IMR-90 (cell line): Measurements from ENCODE around the gene FALEC. TPM values are rescaled to one million over a fixed set of nuclear protein-coding genes. Genes with fewer than 3 reads are reported as not detected.
A peak's percentile ranks its signal among the peaks of the same experiment; 100 is the strongest.

Source experiments
- ATAC-seq: fragments of 200-7000 bp; cut with Tn5 transposase; 2 replicates; pipeline ENCODE4 v1.9.1; 2020; ENCODE audit warnings: low read depth, mild to moderate bottlenecking, moderate library complexity
- BruUV-seq: library from RNA; stranded (reverse); fragments of 400-500 nt; replicated peaks from 2 replicates; lab custom pipeline; 2021; lab: Mats Ljungman, UMichigan
- CTCF ChIA-PET: fragments of 300-600 bp; formaldehyde crosslinking; extraction: SDS; loops from one replicate; lab custom pipeline; 2021; ENCODE audit warnings: antibody characterized with exemption; lab: Yijun Ruan, JAX
- POLR2A ChIA-PET: fragments of 300-600 bp; sonication (Branson Sonifier 250); formaldehyde crosslinking; loops from one replicate; lab custom pipeline; 2022; ENCODE audit warnings: antibody characterized with exemption; ENCODE audit not compliant: unreplicated experiment; lab: Charles Lee
- DNase-seq: peaks from one replicate; pipeline ENCODE4 v3.0.0; 2013
- H2AFZ ChIP-seq: replicated peaks from 2 replicates; pipeline ENCODE3; 2013; ENCODE audit warnings: low read length, mild to moderate bottlenecking; ENCODE audit not compliant: poor library complexity
- H2AK5ac ChIP-seq: 2 replicates; pipeline ENCODE4 v1.6.1; 2013; ENCODE audit warnings: low read depth, low read length, inconsistent platforms
- H2AK9ac ChIP-seq: replicated peaks from 2 replicates; pipeline ENCODE3; 2013; ENCODE audit warnings: mild to moderate bottlenecking, low read depth, low read length, moderate library complexity; ENCODE audit not compliant: poor library complexity
- H2BK120ac ChIP-seq: 2 replicates; pipeline ENCODE4 v1.6.1; 2013; ENCODE audit warnings: low read depth, low read length, inconsistent platforms
- H2BK15ac ChIP-seq: 3 replicates; pipeline ENCODE4 v1.6.1; 2013; ENCODE audit warnings: low read depth, low read length, inconsistent platforms
- H2BK20ac ChIP-seq: 2 replicates; pipeline ENCODE4 v1.6.1; 2013; ENCODE audit warnings: low read depth, mild to moderate bottlenecking, inconsistent platforms, low read length, moderate library complexity
- H2BK5ac ChIP-seq: 2 replicates; pipeline ENCODE4 v1.6.1; 2013; ENCODE audit warnings: mild to moderate bottlenecking, low read depth, low read length, inconsistent platforms; ENCODE audit not compliant: poor library complexity, severe bottlenecking
- H3K14ac ChIP-seq: replicated peaks from 2 replicates; pipeline ENCODE4 v1.6.1; 2013; ENCODE audit warnings: low read depth, low read length, inconsistent platforms
- H3K18ac ChIP-seq: 2 replicates; pipeline ENCODE4 v1.6.1; 2013; ENCODE audit warnings: low read depth, low read length, control low read depth
- H3K23ac ChIP-seq: 2 replicates; pipeline ENCODE4 v1.6.1; 2013; ENCODE audit warnings: low read depth, low read length, inconsistent platforms
- H3K27ac ChIP-seq: 2 replicates; pipeline ENCODE4 v1.5.1; 2013; ENCODE audit warnings: mild to moderate bottlenecking, control low read depth, low read length; ENCODE audit not compliant: insufficient read depth
- H3K27me3 ChIP-seq: 2 replicates; pipeline ENCODE4 v1.6.1; 2013; ENCODE audit warnings: low read length; ENCODE audit not compliant: control insufficient read depth, insufficient read depth
- H3K36me3 ChIP-seq: 2 replicates; pipeline ENCODE4 v1.6.1; 2013; ENCODE audit warnings: low read length, mixed read lengths; ENCODE audit not compliant: control insufficient read depth, insufficient read depth
- H3K4ac ChIP-seq: 2 replicates; pipeline ENCODE4 v1.6.1; 2013; ENCODE audit warnings: low read depth, low read length, inconsistent platforms
- H3K4me1 ChIP-seq: 2 replicates; pipeline ENCODE4 v1.6.1; 2013; ENCODE audit warnings: low read length, mixed read lengths; ENCODE audit not compliant: control insufficient read depth, insufficient read depth
- H3K4me2 ChIP-seq: 2 replicates; pipeline ENCODE4 v1.6.1; 2013; ENCODE audit warnings: low read depth, mild to moderate bottlenecking, control low read depth, low read length, moderate library complexity
- H3K4me3 ChIP-seq: 2 replicates; pipeline ENCODE4 v1.5.1; 2013; ENCODE audit warnings: low read depth, mild to moderate bottlenecking, control low read depth, low read length, moderate library complexity; ENCODE audit not compliant: insufficient read depth
- H3K56ac ChIP-seq: 2 replicates; pipeline ENCODE4 v1.6.1; 2013; ENCODE audit warnings: low read length, inconsistent platforms; ENCODE audit not compliant: insufficient read depth; ENCODE audit errors: extremely low read depth
- H3K79me1 ChIP-seq, 2 experiments: 2 replicates each; pipeline ENCODE4 v1.6.1; 2013; ENCODE audit warnings: low read length in 2 of 2, inconsistent platforms in 1 of 2, low read depth in 1 of 2
- H3K9ac ChIP-seq: 2 replicates; pipeline ENCODE4 v1.6.1; 2013; ENCODE audit warnings: low read depth, low read length, control low read depth
- H3K9me1 ChIP-seq: 2 replicates; pipeline ENCODE4 v1.6.1; 2013; ENCODE audit warnings: low read length, inconsistent platforms; ENCODE audit not compliant: insufficient read depth
- H3K9me3 ChIP-seq: 2 replicates; pipeline ENCODE4 v1.6.1; 2013; ENCODE audit warnings: low read length; ENCODE audit not compliant: control insufficient read depth, insufficient read depth
- H4K20me1 ChIP-seq: 2 replicates; pipeline ENCODE4 v1.6.1; 2013; ENCODE audit warnings: low read length, inconsistent platforms; ENCODE audit not compliant: insufficient read depth
- H4K5ac ChIP-seq: 2 replicates; pipeline ENCODE4 v1.6.1; 2013; ENCODE audit warnings: mild to moderate bottlenecking, low read depth, low read length, control low read depth
- H4K8ac ChIP-seq, 2 experiments: 2 replicates each; pipeline ENCODE4 v1.6.1; 2013; ENCODE audit warnings: low read depth in 2 of 2, low read length in 2 of 2, control low read depth in 1 of 2, inconsistent platforms in 1 of 2
- H4K91ac ChIP-seq: 2 replicates; pipeline ENCODE4 v1.6.1; 2013; ENCODE audit warnings: low read depth, low read length, inconsistent platforms; ENCODE audit not compliant: insufficient read depth
- BHLHE40 ChIP-seq: fragments of 150-350 bp; IDR thresholded peaks from 2 replicates; pipeline ENCODE4 v1.6.1; 2016; ENCODE audit warnings: mild to moderate bottlenecking, low read depth, low read length
- CHD1 ChIP-seq: IDR thresholded peaks from 2 replicates; pipeline ENCODE4 v1.6.1; 2012; ENCODE audit warnings: low read depth, low read length, improper control_type of control experiment
- RCOR1 ChIP-seq: IDR thresholded peaks from 2 replicates; pipeline ENCODE4 v1.6.1; 2012; ENCODE audit warnings: mild to moderate bottlenecking, low read length, improper control_type of control experiment; ENCODE audit not compliant: insufficient replicate concordance
- WGBS, 2 experiments: methylation state at CpG; one replicate each; pipeline versions ENCODE4 v1.1.5 to v1.1.7; 2013; ENCODE audit warnings: missing lambda C conversion rate in 2 of 2; ENCODE audit not compliant: insufficient read length in 1 of 2; ENCODE audit errors: extremely low coverage in 2 of 2; 5-methylcytosine and 5-hydroxymethylcytosine counted together
- dilution Hi-C: fragments of 300-500 bp; cut with HindIII; formaldehyde crosslinking; loops from one replicate; pipeline ENCODE4 v1.14.3; 2018; ENCODE audit warnings: low sequenced_read_pairs; ENCODE audit not compliant: unreplicated experiment
- in situ Hi-C: fragments of 300-500 bp; cut with MboI; formaldehyde crosslinking; loops from 3 replicates; pipeline ENCODE4 v1.14.3; 2019; ENCODE audit warnings: low sequenced_read_pairs, inconsistent platforms, mixed read lengths
- intact Hi-C: fragments of 100-400 bp; cut with micrococcal nuclease; formaldehyde crosslinking; loops from 2 replicates; pipeline ENCODE4 v1.10.0; 2022
- polyA plus RNA-seq, 3 experiments: library from polyadenylated mRNA; depleted of rRNA; stranded (reverse); fragments of >200 nt; gene quantifications; 2 replicates each; pipeline ENCODE4 v1.2.3, GENCODE V29; 2012; ENCODE audit warnings: low replicate concordance in 1 of 3
- total RNA-seq: library from RNA; depleted of rRNA; stranded (reverse); fragments of >200 nt; gene quantifications from 2 replicates; pipeline ENCODE4 v1.2.3, GENCODE V29; 2012

Gene FALEC
- total and polyA plus RNA-seq, 2 of the 4 experiments (the other 2 are of a cell fraction): not detected

- Histone ChIP-seq H2BK5ac (peak overlapping the region; percentile 46), H2AK9ac (no peak overlapping the region), H2BK20ac (no peak overlapping the region), H2BK120ac (no peak overlapping the region), H4K8ac (no peak overlapping the region), H3K36me3 (peaks cover 51% of the 10 kb centered on the region), H3K4ac (no peak overlapping the region), H2AK5ac (no peak overlapping the region), H3K56ac (peak overlapping the region; percentile 28; the same call in 1 of the 2 replicates), H3K14ac (peak overlapping the region; percentile 76), H3K27me3 (no peaks in the 10 kb centered on the region), H4K5ac (no peak overlapping the region), H3K27ac (peak overlapping the region; percentile 59), H3K4me2 (peak overlapping the region; percentile 99), H3K4me1 (peaks cover 12% of the 10 kb centered on the region), H3K79me1 (peaks cover 11 to 26% of the 10 kb centered on the region in 2 experiments), H3K18ac (no peak overlapping the region), H2BK15ac (no peak overlapping the region), H2AFZ (no peak overlapping the region), H3K4me3 (peak overlapping the region; percentile 93), H3K9ac (peak overlapping the region; percentile 88), H3K9me1 (peaks cover 6% of the 10 kb centered on the region; the same call in 1 of the 2 replicates), H3K23ac (peak overlapping the region; percentile 39), H4K91ac (no peak overlapping the region), H3K9me3 (no peaks in the 10 kb centered on the region), H4K20me1 (peaks cover 74% of the 10 kb centered on the region)
- in situ Hi-C loops: loop anchor here (5.0 kb wide), 1 partner anchor 35 kb away; no protein-coding TSS in a partner anchor
- no peak for ATAC-seq
- WGBS, 2 experiments: 19% methylated on average over 2 of the region's 2 CpGs; no CpG with 5 or more reads in 1 of the 2 experiments
- intact Hi-C loops: loop anchor here (1.0 kb wide), 2 partner anchors 16 to 44 kb away; no protein-coding TSS in a partner anchor
- TSS peak; percentile 18 for BruUV-seq
- TF ChIP-seq CHD1 (peak; percentile 98), RCOR1 (no peak), BHLHE40 (no peak)
- peak; percentile 39 for DNase-seq
- CTCF ChIA-PET: interaction anchor here (3.4 kb wide), 1 partner anchor 43 kb away, joined by 8 read pairs; no protein-coding TSS in a partner anchor
- POLR2A ChIA-PET: interaction anchor here (0.6 to 1.7 kb wide), 5 partner anchors 15 to 254 kb away, joined by 3 to 4 read pairs (median 4); no protein-coding TSS in a partner anchor
- dilution Hi-C loops: no loop called here
Measured at GRCh38 chr1:150576794-150577556, 61.4 kb downstream of the FALEC start.
